HEK293 (cell line): Measurements from ENCODE around the gene PPP4R4.

ENCODE experiments used
- CTCF ChIA-PET: fragments of 350-600 bp; formaldehyde crosslinking; extraction: SDS; loops from one replicate; lab custom pipeline; 2021; ENCODE audit warnings: antibody characterized with exemption; lab: Yijun Ruan, JAX
- POLR2A ChIA-PET: fragments of 300-600 bp; formaldehyde crosslinking; extraction: SDS; loops from one replicate; lab custom pipeline; 2020; ENCODE audit warnings: antibody characterized with exemption, inconsistent platforms; lab: Yijun Ruan, JAX
- H3K27ac ChIP-seq: fragments of 200-500 bp; sonication (Bioruptor generic); 2 replicates; pipeline ENCODE4 v1.5.1; 2014; ENCODE audit warnings: low read depth, low read length, control low read depth, inconsistent platforms; ENCODE audit errors: extremely low read depth
- H3K36me3 ChIP-seq, 2 experiments: fragments of 200-500 bp in 1 of 2; sonication (Bioruptor generic) in 1 of 2; 1 replicate in 1 of 2; 2 replicates in 1 of 2; pipeline ENCODE4 v1.5.1; 2014 to 2017; ENCODE audit warnings: inconsistent platforms in 2 of 2, low read length in 2 of 2; ENCODE audit not compliant: control insufficient read depth in 2 of 2, insufficient read depth in 1 of 2
- H3K4me1 ChIP-seq: fragments of 200-500 bp; sonication (Bioruptor generic); 2 replicates; pipeline ENCODE4 v1.5.1; 2014; ENCODE audit warnings: mild to moderate bottlenecking, low read length, inconsistent platforms; ENCODE audit not compliant: control insufficient read depth, insufficient read depth
- H3K4me3 ChIP-seq: 2 replicates; pipeline ENCODE4 v1.5.1; 2011; ENCODE audit warnings: low read depth, mild to moderate bottlenecking, control low read depth, low read length, moderate library complexity
- H3K9me3 ChIP-seq: fragments of 200-500 bp; sonication (Bioruptor generic); 2 replicates; pipeline ENCODE4 v1.5.1; 2014; ENCODE audit warnings: low read depth, low read length, inconsistent platforms; ENCODE audit not compliant: control insufficient read depth, insufficient read depth
- BCL6B ChIP-seq: fragments of 450-650 bp; formaldehyde crosslinking; IDR thresholded peaks from 2 replicates; pipeline ENCODE4 v1.5.1; 2017; ENCODE audit warnings: missing biosample characterization, missing genetic modification characterization
- EGR2 ChIP-seq: fragments of 450-650 bp; formaldehyde crosslinking; IDR thresholded peaks from 2 replicates; pipeline ENCODE4 v1.5.1; 2016; ENCODE audit warnings: low read depth, missing biosample characterization, missing genetic modification characterization
- GFI1B ChIP-seq: fragments of 450-650 bp; formaldehyde crosslinking; IDR thresholded peaks from 2 replicates; pipeline ENCODE4 v1.5.1; 2016; ENCODE audit warnings: missing biosample characterization, missing genetic modification characterization
- GLIS1 ChIP-seq: fragments of 450-650 bp; formaldehyde crosslinking; IDR thresholded peaks from 2 replicates; pipeline ENCODE4 v1.5.1; 2016; ENCODE audit warnings: missing biosample characterization, missing genetic modification characterization
- KLF8 ChIP-seq: fragments of 450-650 bp; formaldehyde crosslinking; IDR thresholded peaks from 2 replicates; pipeline ENCODE4 v1.5.1; 2016; ENCODE audit warnings: missing biosample characterization, missing genetic modification characterization
- KLF9 ChIP-seq: fragments of 450-650 bp; formaldehyde crosslinking; IDR thresholded peaks from 2 replicates; pipeline ENCODE4 v1.5.1; 2016; ENCODE audit warnings: missing biosample characterization, missing genetic modification characterization, low read depth
- OSR2 ChIP-seq: fragments of 450-650 bp; formaldehyde crosslinking; IDR thresholded peaks from 2 replicates; pipeline ENCODE4 v1.5.1; 2016; ENCODE audit warnings: missing biosample characterization, missing genetic modification characterization
- PRDM1 ChIP-seq: fragments of 450-650 bp; formaldehyde crosslinking; IDR thresholded peaks from 2 replicates; pipeline ENCODE4; 2016; ENCODE audit warnings: missing biosample characterization, missing genetic modification characterization
- PRDM10 ChIP-seq: fragments of 450-650 bp; formaldehyde crosslinking; IDR thresholded peaks from 2 replicates; pipeline ENCODE4 v1.5.1; 2016; ENCODE audit warnings: missing biosample characterization, missing genetic modification characterization
- ZFHX2 ChIP-seq: fragments of 450-650 bp; formaldehyde crosslinking; conservative IDR thresholded peaks from 2 replicates; pipeline ENCODE4 v1.5.1; 2016; ENCODE audit warnings: missing biosample characterization, missing genetic modification characterization
- ZFP69B ChIP-seq: fragments of 450-650 bp; formaldehyde crosslinking; IDR thresholded peaks from 2 replicates; pipeline ENCODE4 v1.5.1; 2016; ENCODE audit warnings: missing biosample characterization, missing genetic modification characterization
- ZNF10 ChIP-seq: fragments of 450-650 bp; formaldehyde crosslinking; IDR thresholded peaks from 2 replicates; pipeline ENCODE4 v1.5.1; 2017; ENCODE audit warnings: missing biosample characterization, missing genetic modification characterization
- ZNF121 ChIP-seq: fragments of 450-650 bp; formaldehyde crosslinking; IDR thresholded peaks from 2 replicates; pipeline ENCODE4 v1.5.1; 2016; ENCODE audit warnings: missing biosample characterization, missing genetic modification characterization
- ZNF146 ChIP-seq: fragments of 450-650 bp; formaldehyde crosslinking; IDR thresholded peaks from 2 replicates; pipeline ENCODE4 v1.5.1; 2016; ENCODE audit warnings: missing biosample characterization, missing genetic modification characterization
- ZNF239 ChIP-seq: fragments of 450-650 bp; formaldehyde crosslinking; IDR thresholded peaks from 2 replicates; pipeline ENCODE4 v1.5.1; 2016; ENCODE audit warnings: missing biosample characterization, missing genetic modification characterization
- ZNF266 ChIP-seq: fragments of 450-650 bp; formaldehyde crosslinking; IDR thresholded peaks from 2 replicates; pipeline ENCODE4 v1.5.1; 2016; ENCODE audit warnings: missing biosample characterization, missing genetic modification characterization, low read depth
- ZNF292 ChIP-seq: fragments of 450-650 bp; formaldehyde crosslinking; IDR thresholded peaks from 2 replicates; pipeline ENCODE4 v1.5.1; 2016; ENCODE audit warnings: low read depth, missing biosample characterization, missing genetic modification characterization, borderline replicate concordance
- ZNF350 ChIP-seq: fragments of 450-650 bp; formaldehyde crosslinking; IDR thresholded peaks from 2 replicates; pipeline ENCODE4 v1.5.0; 2017; ENCODE audit warnings: missing biosample characterization, mild to moderate bottlenecking, missing genetic modification characterization
- ZNF473 ChIP-seq: fragments of 450-650 bp; formaldehyde crosslinking; IDR thresholded peaks from 2 replicates; pipeline ENCODE4 v1.5.1; 2017; ENCODE audit warnings: missing biosample characterization, missing genetic modification characterization
- ZNF501 ChIP-seq: fragments of 450-650 bp; formaldehyde crosslinking; IDR thresholded peaks from 2 replicates; pipeline ENCODE4 v1.5.1; 2016; ENCODE audit warnings: missing biosample characterization, missing genetic modification characterization
- ZNF514 ChIP-seq: fragments of 450-650 bp; formaldehyde crosslinking; IDR thresholded peaks from 2 replicates; pipeline ENCODE4 v1.5.1; 2016; ENCODE audit warnings: missing biosample characterization, missing genetic modification characterization
- ZNF549 ChIP-seq: fragments of 450-650 bp; IDR thresholded peaks from 2 replicates; pipeline ENCODE4 v1.5.1; 2018; ENCODE audit warnings: missing biosample characterization, missing genetic modification characterization, mild to moderate bottlenecking, inconsistent platforms, moderate library complexity
- ZNF555 ChIP-seq: fragments of 450-650 bp; formaldehyde crosslinking; conservative IDR thresholded peaks from 2 replicates; pipeline ENCODE4 v1.5.1; 2017; ENCODE audit warnings: missing biosample characterization, mild to moderate bottlenecking, missing genetic modification characterization, inconsistent platforms
- ZNF629 ChIP-seq: fragments of 450-650 bp; formaldehyde crosslinking; IDR thresholded peaks from 2 replicates; pipeline ENCODE4 v1.5.1; 2017; ENCODE audit warnings: missing biosample characterization, missing genetic modification characterization
- ZNF654 ChIP-seq: fragments of 450-650 bp; formaldehyde crosslinking; IDR thresholded peaks from 2 replicates; pipeline ENCODE4 v1.5.1; 2016; ENCODE audit warnings: low read depth, missing biosample characterization, missing genetic modification characterization
- ZNF704 ChIP-seq: fragments of 450-650 bp; formaldehyde crosslinking; IDR thresholded peaks from 2 replicates; pipeline ENCODE4 v1.5.1; 2016; ENCODE audit warnings: missing biosample characterization, missing genetic modification characterization
- ZSCAN23 ChIP-seq: fragments of 450-650 bp; formaldehyde crosslinking; IDR thresholded peaks from 2 replicates; pipeline ENCODE4 v1.5.1; 2016; ENCODE audit warnings: missing biosample characterization, missing genetic modification characterization

PPP4R4 gene

GRCh38 chr14:94177806-94178205 is 3.7 kb downstream of the PPP4R4 start:
- Histone ChIP-seq H3K9me3 (no peaks in the 10 kb centered on the region), H3K36me3 (no peaks in the 10 kb centered on the region), H3K4me1 (no peaks in the 10 kb centered on the region), H3K4me3 (no peak overlapping the region), H3K27ac (no peak overlapping the region)
- CTCF ChIA-PET, result interaction anchor here (1.3 to 5.8 kb wide), 4 partner anchors 40 to 308 kb away, joined by 3 to 62 read pairs (median 10); no protein-coding TSS in a partner anchor
- TF ChIP-seq ZFP69B (tag by site-specific recombination) (no peak), ZNF239 (no peak), ZSCAN23 (tag by site-specific recombination) (no peak), GLIS1 (tag by site-specific recombination) (no peak), EGR2 (no peak)
- POLR2A ChIA-PET, result no interaction called here

- CTCF ChIA-PET, result interaction anchor here (0.6 to 5.8 kb wide), 8 partner anchors 12 to 286 kb away, joined by 3 to 62 read pairs (median 9); no protein-coding TSS in a partner anchor
- TF ChIP-seq ZNF10 (tag by site-specific recombination) (peak; percentile 66; the same call in 1 of the 2 replicates), ZNF146 (tag by site-specific recombination) (peak; percentile 82), ZNF121 (tag by site-specific recombination) (no peak), ZNF473 (no peak), ZNF704 (tag by site-specific recombination) (no peak), ZNF555 (no peak)
- TF ChIP-seq, all 188 proteins: peak for 2
- H3K4me1 ChIP-seq, result no peaks in the 10 kb centered on the region
- no peaks in the 10 kb centered on the region for H3K36me3 ChIP-seq
- H3K9me3 ChIP-seq, result no peaks in the 10 kb centered on the region
- no peak overlapping the region for H3K4me3 ChIP-seq
- POLR2A ChIA-PET, result no interaction called here
- H3K27ac ChIP-seq, result no peak overlapping the region
Measured at GRCh38 chr14:94179244-94179643, 5.1 kb downstream of the PPP4R4 start.

GRCh38 chr14:94180655-94181271 is 6.6 kb downstream of the PPP4R4 start:
- H3K27ac ChIP-seq, result no peak overlapping the region
- H3K9me3 ChIP-seq, result no peaks in the 10 kb centered on the region
- CTCF ChIA-PET, result interaction anchor here (0.6 to 5.8 kb wide), 41 partner anchors 11 to 1641 kb away, joined by 3 to 62 read pairs (median 3); partner anchors contain the start of gene IFI27L2
- H3K4me3 ChIP-seq, result no peak overlapping the region
- H3K4me1 ChIP-seq, result no peaks in the 10 kb centered on the region
- POLR2A ChIA-PET, result no interaction called here
- H3K36me3 ChIP-seq, result no peaks in the 10 kb centered on the region
- TF ChIP-seq ZNF350, result no peak
- TF ChIP-seq ZNF266, result no peak
- no peak for TF ChIP-seq ZNF10 (tag by site-specific recombination)
- no peak for TF ChIP-seq GFI1B (tag by site-specific recombination)
- TF ChIP-seq ZNF501, result no peak
- peak; percentile 83 for TF ChIP-seq PRDM1 (tag by site-specific recombination)
- TF ChIP-seq ZNF292 (tag by site-specific recombination), result no peak
- peak; percentile 95 for TF ChIP-seq ZNF654
- no peak for TF ChIP-seq ZNF514 (tag by site-specific recombination)
- TF ChIP-seq PRDM10 (tag by site-specific recombination), result 0 out of 2 replicates have a peak, but pooled peaks have one; percentile 16
- no peak for TF ChIP-seq KLF9 (tag by site-specific recombination)
- no peak for TF ChIP-seq BCL6B (tag by site-specific recombination)
- peak; percentile 24; the same call in 1 of the 2 replicates for TF ChIP-seq OSR2
- peak; percentile 76 for TF ChIP-seq ZFHX2 (tag by site-specific recombination)
- no peak for TF ChIP-seq ZNF549 (tag by site-specific recombination)
- TF ChIP-seq KLF8, result no peak
- 0 out of 2 replicates have a peak, but pooled peaks have one; percentile 10 for TF ChIP-seq ZNF629
